BE2C (cell line): ENCODE results near the gene GOLT1A. TPM values are rescaled to one million over a fixed set of nuclear protein-coding genes. Genes with fewer than 3 reads are reported as not detected.

Source experiments
- DNase-seq: peaks from one replicate; pipeline ENCODE4 v3.0.0-alpha.2; 2020
- H3K27me3 ChIP-seq: fragments of 250-450 bp; sonication (Bioruptor Pico); 2 replicates; pipeline ENCODE4 v1.5.1; 2020; ENCODE audit warnings: mild to moderate bottlenecking
- H3K36me3 ChIP-seq: fragments of 250-450 bp; sonication (Bioruptor Pico); 2 replicates; pipeline ENCODE4 v1.5.1; 2020; ENCODE audit warnings: mild to moderate bottlenecking
- H3K4me1 ChIP-seq: fragments of 250-450 bp; sonication (Bioruptor Pico); 2 replicates; pipeline ENCODE4 v1.5.1; 2020
- H3K4me3 ChIP-seq: 2 replicates; pipeline ENCODE4 v1.5.1; 2011; ENCODE audit warnings: low read depth, low read length
- H3K9me3 ChIP-seq: fragments of 250-450 bp; sonication (Bioruptor Pico); 2 replicates; pipeline ENCODE4 v1.5.1; 2020
- polyA plus RNA-seq: library from polyadenylated mRNA; unstranded; fragments of >200 nt; gene quantifications from one replicate; pipeline ENCODE4 v1.2.1, GENCODE V29; 2012; ENCODE audit warnings: low read depth, missing spikeins; ENCODE audit not compliant: insufficient read length, insufficient read depth
- TF ChIP-seq, protein P1 (sequence below): IDR thresholded peaks from 2 replicates; pipeline ENCODE4 v1.5.1; 2012; ENCODE audit warnings: mild to moderate bottlenecking, low read depth, low read length

Gene GOLT1A, protein sequence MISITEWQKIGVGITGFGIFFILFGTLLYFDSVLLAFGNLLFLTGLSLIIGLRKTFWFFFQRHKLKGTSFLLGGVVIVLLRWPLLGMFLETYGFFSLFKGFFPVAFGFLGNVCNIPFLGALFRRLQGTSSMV
- polyA plus RNA-seq = not detected

DNA sequence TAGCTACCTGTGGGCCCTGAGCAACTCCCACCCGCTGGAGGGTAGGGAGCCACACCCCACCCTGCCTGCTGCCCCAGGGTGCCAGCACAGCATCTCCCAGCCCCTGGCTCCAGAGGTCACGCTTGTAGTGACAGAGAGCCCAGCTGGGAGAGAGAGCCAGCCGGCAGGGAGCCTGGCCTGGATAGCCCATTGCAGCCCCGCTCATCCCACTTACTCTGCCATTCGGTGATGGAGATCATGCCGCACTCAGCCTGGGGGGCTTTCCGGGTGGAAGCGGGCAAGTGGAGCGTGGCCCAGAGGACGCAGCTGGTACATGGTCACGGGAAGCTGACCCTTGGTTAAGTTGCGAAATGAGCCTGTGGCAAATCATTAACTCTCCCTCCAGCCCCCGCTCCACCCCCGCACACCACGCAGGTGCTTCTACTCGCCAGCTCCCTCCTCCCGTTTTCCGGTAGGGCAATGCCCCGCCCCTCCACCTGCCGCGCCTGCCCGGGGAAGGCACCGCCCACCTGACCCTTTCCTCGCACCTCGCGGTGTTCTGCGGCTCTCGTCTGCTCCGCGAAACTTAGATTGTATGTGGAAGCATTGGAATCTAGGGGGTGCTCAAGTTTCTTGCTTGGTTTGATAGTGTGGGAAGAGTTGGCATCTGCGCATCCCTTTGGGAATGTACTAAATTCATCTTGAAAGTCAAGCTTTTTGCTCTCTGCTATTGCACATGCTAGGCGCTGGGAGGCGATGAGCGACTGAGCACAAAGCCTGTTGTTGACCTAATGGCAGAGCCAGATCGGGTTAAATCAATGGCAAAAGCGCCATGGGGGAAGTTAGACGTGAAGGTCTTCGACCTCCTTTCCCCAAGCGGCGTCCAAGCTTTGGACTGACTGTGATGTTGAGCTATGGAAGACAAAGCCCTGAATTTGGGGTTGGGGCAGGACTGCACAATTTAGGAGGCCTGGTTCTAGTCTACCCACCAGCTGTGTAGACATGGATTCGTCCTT lies at the start of gene GOLT1A:
Gene GOLT1A (minus strand): TSS at position 321 of the 995 bp plus-strand sequence. CDS start 82 bp downstream, at position 239.
- H3K27me3 ChIP-seq = no peaks in the 10 kb centered on the region
- peak within 1 kb of the TSS; percentile 44 for H3K4me3 ChIP-seq

DNA sequence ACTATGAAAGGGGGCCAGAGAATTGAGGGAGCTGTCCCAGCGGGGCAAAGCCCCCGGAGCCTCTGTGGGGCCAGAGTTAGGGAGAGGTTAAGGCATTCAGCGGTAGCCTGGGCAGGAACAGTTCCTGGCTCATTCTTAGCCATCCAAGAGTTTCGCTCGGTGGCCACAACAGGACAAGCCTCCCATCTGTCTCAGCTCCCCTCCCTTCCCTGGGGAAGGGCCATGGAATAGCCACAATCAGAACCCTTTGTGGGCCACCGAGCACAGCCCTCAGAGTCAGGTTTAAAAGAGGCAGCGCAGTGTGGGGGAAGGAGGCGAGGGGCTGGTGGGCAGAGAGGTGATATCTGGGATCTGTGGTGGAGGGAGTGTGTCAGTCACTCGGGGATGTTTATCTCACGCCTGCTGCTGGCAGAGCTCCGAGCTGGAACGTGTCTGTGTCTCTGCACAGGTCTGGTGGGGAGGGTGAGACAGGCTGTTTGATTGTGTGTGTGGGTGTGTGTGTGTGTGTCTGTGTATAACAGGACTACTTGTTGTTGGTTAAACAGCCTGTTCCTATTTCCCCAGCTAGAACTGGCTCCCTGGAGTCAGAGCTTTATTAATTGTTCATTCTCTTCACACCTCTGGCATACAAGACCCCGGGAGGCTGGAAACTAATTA lies 49.6 kb upstream of the GOLT1A start:
- DNase-seq = peak; percentile 80
- TF ChIP-seq, protein P1, sequence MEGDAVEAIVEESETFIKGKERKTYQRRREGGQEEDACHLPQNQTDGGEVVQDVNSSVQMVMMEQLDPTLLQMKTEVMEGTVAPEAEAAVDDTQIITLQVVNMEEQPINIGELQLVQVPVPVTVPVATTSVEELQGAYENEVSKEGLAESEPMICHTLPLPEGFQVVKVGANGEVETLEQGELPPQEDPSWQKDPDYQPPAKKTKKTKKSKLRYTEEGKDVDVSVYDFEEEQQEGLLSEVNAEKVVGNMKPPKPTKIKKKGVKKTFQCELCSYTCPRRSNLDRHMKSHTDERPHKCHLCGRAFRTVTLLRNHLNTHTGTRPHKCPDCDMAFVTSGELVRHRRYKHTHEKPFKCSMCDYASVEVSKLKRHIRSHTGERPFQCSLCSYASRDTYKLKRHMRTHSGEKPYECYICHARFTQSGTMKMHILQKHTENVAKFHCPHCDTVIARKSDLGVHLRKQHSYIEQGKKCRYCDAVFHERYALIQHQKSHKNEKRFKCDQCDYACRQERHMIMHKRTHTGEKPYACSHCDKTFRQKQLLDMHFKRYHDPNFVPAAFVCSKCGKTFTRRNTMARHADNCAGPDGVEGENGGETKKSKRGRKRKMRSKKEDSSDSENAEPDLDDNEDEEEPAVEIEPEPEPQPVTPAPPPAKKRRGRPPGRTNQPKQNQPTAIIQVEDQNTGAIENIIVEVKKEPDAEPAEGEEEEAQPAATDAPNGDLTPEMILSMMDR = no peak
- H3K4me3 ChIP-seq = no peak overlapping the region
- H3K36me3 ChIP-seq = peaks cover 73% of the 10 kb centered on the region
- no peaks in the 10 kb centered on the region for H3K9me3 ChIP-seq
- no peaks in the 10 kb centered on the region for H3K27me3 ChIP-seq
- peaks cover 39% of the 10 kb centered on the region for H3K4me1 ChIP-seq

More for the DNA sequence above, at the start of gene GOLT1A:
- TF ChIP-seq, protein P1 = peak; percentile 85
- Histone ChIP-seq H3K9me3 (no peaks in the 10 kb centered on the region), H3K4me1 (no peaks in the 10 kb centered on the region), H3K36me3 (no peaks in the 10 kb centered on the region)
- peak; percentile 75 for DNase-seq

DNA sequence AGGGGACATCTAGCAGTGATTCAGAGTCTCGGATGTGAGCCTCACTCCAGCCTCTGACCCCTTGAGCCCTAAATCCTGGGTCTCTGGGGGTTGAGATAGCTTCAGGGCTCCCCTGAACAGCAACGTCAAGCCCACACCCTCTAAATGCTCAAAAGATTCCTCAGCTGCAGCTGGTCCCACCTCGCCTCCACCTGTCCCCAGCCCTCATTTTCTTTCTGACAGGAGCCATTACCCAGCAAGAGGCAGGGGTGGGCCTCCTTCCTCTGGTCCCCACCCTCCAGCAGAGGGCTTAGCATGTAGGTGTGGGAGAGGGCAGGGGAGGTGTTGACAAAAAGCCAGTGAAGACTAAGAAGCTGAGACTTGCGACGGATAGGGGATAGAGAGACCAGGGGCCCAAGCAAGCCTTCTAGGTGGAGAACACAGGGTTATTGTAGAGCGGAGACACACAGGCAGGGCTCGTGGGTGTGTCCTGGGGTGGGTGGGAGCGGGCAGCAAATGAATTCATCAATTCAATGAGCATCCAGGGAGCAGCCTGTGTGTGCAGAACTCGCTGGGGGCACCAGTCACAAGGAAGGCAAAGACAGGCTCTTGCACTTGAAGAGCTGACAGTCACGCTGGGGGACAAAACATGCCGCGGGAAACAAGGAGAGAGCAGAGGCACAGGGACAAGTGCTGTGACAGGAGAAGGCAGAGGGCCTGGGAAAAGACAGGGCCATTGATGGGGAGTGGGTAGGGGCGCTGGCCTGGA lies 48.9 kb upstream of the GOLT1A start:
- DNase-seq = no peak
- TF ChIP-seq, protein P1 = no peak
- no peaks in the 10 kb centered on the region for H3K9me3 ChIP-seq
- H3K4me1 ChIP-seq = peaks cover 39% of the 10 kb centered on the region
- no peaks in the 10 kb centered on the region for H3K27me3 ChIP-seq
- peaks cover 79% of the 10 kb centered on the region for H3K36me3 ChIP-seq
- H3K4me3 ChIP-seq = no peak overlapping the region

DNA sequence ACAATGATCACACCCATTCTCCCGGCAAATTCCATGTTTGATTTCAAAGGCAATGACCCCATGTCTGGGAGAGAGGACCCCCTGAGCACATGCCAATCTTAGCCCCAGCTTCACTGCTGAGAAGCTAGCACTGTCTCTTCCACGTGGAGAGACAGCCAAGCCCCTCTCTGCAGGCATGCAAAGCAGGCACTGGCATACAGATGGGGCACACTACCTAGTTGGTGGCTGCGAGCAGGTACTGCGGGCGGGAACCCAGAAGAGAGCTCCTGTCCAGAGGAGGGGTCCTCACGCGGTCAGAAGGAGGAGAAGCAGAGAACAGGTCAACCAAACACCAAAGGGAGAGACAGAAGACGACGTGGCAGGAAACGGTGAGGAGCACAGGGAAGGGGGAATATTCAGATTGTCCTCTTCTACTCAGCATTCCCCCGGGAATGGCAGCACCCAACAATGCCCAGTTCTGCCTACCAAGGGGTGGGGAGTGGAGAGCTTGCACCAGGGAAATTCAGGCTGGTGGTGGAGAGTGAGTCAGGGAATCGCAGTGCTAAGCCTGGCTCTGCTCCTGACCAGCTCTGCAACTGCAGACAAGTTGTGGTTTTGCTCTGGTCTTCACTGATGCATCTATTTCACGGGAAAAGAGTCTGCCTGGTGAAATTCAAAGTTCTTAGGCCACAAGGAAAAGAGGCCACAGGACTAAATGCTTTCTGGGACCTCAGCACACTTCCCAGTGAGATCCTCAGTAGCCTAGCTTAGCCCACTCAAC lies 48.1 kb upstream of the GOLT1A start:
- Histone ChIP-seq H3K4me3 (no peak overlapping the region), H3K27me3 (no peaks in the 10 kb centered on the region), H3K9me3 (no peaks in the 10 kb centered on the region), H3K36me3 (peaks cover 81% of the 10 kb centered on the region), H3K4me1 (peaks cover 36% of the 10 kb centered on the region)
- TF ChIP-seq, protein P1 = no peak
- no peak for DNase-seq

DNA sequence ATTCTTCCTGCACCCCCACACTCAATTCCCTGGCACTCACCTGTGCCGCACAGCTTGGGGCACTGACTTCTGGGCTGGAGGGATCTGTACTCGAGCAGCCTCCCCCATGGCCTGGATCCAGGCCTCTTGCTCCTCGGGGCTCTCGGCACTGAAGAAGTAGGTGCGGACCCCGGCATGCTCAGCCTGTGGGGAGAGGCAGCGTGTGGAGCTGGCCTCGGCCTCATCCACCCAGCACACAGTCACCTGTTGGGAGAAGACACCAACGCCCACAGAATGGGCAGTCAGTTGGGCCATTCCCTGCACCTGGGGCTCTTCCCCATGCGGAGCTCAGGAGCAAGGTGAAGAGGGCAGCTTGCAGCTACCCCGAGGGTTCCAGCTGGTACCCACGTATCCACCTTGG lies 47.5 kb upstream of the GOLT1A start:
- no peak for DNase-seq
- H3K9me3 ChIP-seq = no peaks in the 10 kb centered on the region
- peaks cover 31% of the 10 kb centered on the region for H3K4me1 ChIP-seq
- peaks cover 81% of the 10 kb centered on the region for H3K36me3 ChIP-seq
- TF ChIP-seq, protein P1 = no peak
- H3K4me3 ChIP-seq = no peak overlapping the region
- no peaks in the 10 kb centered on the region for H3K27me3 ChIP-seq
